Transverse colon (tissue), 4 donors: ENCODE results near the gene WNK4. TPM values are rescaled to one million over a fixed set of nuclear protein-coding genes. Genes with fewer than 3 reads are reported as not detected.

Source experiments
- DNase-seq: peaks from one replicate; pipeline ENCODE4 v3.0.0-alpha.2; 2019
- H3K27ac ChIP-seq, 4 donors: fragments of 200-600 bp; sonication (generic); 2 replicates each; pipeline ENCODE4 v1.5.1; 2016 to 2018; ENCODE audit warnings: inconsistent platforms in 4 of 4
- H3K27me3 ChIP-seq: fragments of 200-600 bp; sonication (generic); 2 replicates; pipeline ENCODE4 v1.5.1; 2017; ENCODE audit warnings: inconsistent platforms
- H3K36me3 ChIP-seq, 4 donors: fragments of 200-600 bp; sonication (generic); 2 replicates each; pipeline ENCODE4 v1.5.1; 2017 to 2019; ENCODE audit warnings: inconsistent platforms in 4 of 4
- H3K4me1 ChIP-seq, 4 donors: fragments of 200-600 bp; sonication (generic); 2 replicates each; pipeline ENCODE4 v1.5.1; 2017 to 2020; ENCODE audit warnings: inconsistent platforms in 4 of 4
- H3K4me3 ChIP-seq, 4 donors: fragments of 200-600 bp; sonication (generic); 1 replicate in 1 of 4; 2 replicates in 3 of 4; pipeline versions ENCODE4 v1.5.1 to v1.6.1; 2017 to 2019; ENCODE audit warnings: inconsistent platforms in 4 of 4
- H3K9me3 ChIP-seq, 2 donors: fragments of 200-600 bp; sonication (generic); 2 replicates each; pipeline ENCODE4 v1.5.1; 2017 to 2019; ENCODE audit warnings: inconsistent platforms in 2 of 2
- CTCF ChIP-seq, 5 experiments: fragments of 200-600 bp in 3 of 5; fragments of 450-650 bp in 2 of 5; sonication (generic) in 3 of 5; IDR thresholded peaks; 1 replicate in 2 of 5; 2 replicates in 3 of 5; pipeline ENCODE4 v1.5.1; 2016 to 2017; ENCODE audit warnings: antibody characterized with exemption in 5 of 5, inconsistent platforms in 3 of 5, mild to moderate bottlenecking in 2 of 5, moderate library complexity in 1 of 5
- EP300 ChIP-seq: sonication (generic); formaldehyde crosslinking; IDR thresholded peaks from one replicate; pipeline ENCODE4 v1.6.1; 2017; ENCODE audit warnings: antibody characterized with exemption, low read depth
- POLR2A ChIP-seq: fragments of 450-650 bp; IDR thresholded peaks from one replicate; pipeline ENCODE4 v1.6.1; 2016; ENCODE audit warnings: antibody characterized with exemption, mild to moderate bottlenecking, moderate library complexity
- POLR2AphosphoS5 ChIP-seq, 3 donors: sonication (generic); formaldehyde crosslinking; IDR thresholded peaks; one replicate each; pipeline ENCODE4 v1.6.1; 2016; ENCODE audit warnings: antibody characterized with exemption in 3 of 3
- WGBS, 2 donors: methylation state at CpG; one replicate each; pipeline ENCODE4 v1.1.5; 2018; ENCODE audit warnings: low coverage in 1 of 2; 5-methylcytosine and 5-hydroxymethylcytosine counted together
- in situ Hi-C, 4 donors: fragments of 200-750 bp; cut with MboI; loops; one replicate each; pipeline versions ENCODE4 v1.15.0 to v1.15.1; 2017; ENCODE audit warnings: low sequenced_read_pairs in 3 of 4, low pct_ligation_motif_present in 1 of 4, low pct_unique_long_range_greater_than_20kb in 1 of 4
- intact Hi-C: fragments of 100-400 bp; cut with DNase I; formaldehyde crosslinking; loops from one replicate; pipeline ENCODE4 v1.15.1; 2023; ENCODE audit warnings: low total_unique reads
- total RNA-seq, 4 donors: library from RNA; depleted of rRNA; stranded (reverse); fragments of >200 nt; gene quantifications; one replicate each; pipeline ENCODE4 v1.1.0, GENCODE V29; 2016

The WNK4 gene
- total RNA-seq, 4 donors from 2014 or later: 17.9 to 87.6 (median 40.9) TPM

- 56% methylated on average over 3 of the region's 3 CpGs; no CpG with 5 or more reads in 1 of the 2 donors for WGBS, 2 donors
- TF ChIP-seq POLR2AphosphoS5 (IDR thresholded peaks at IDR 0.05) (no peak), POLR2A (no peak), CTCF (IDR thresholded peaks at IDR 0.05) (no peak), EP300 (no peak)
- Histone ChIP-seq H3K27ac (peak overlapping the region; percentile 78 to 87 (median 84)), H3K36me3 (peaks cover 0 to 27% (median 11%) of the 10 kb centered on the region in 4 donors), H3K4me1 (peaks cover 3 to 55% (median 32%) of the 10 kb centered on the region in 4 donors), H3K27me3 (peaks cover 42% of the 10 kb centered on the region), H3K4me3 (no peak overlapping the region), H3K9me3 (no peaks in the 10 kb centered on the region)
- DNase-seq: no peak
- intact Hi-C loops (no loop called here), in situ Hi-C loops (no loop called here)
Observed at GRCh38 chr17:42779304-42779935, 990 bp upstream of the WNK4 start.

- H3K4me3 ChIP-seq: peak overlapping the region; percentile 31 to 69 (median 50)
- intact Hi-C loops: no loop called here
- H3K36me3 ChIP-seq: peaks cover 0 to 26% (median 10%) of the 10 kb centered on the region in 4 donors
- H3K27me3 ChIP-seq: peaks cover 56% of the 10 kb centered on the region
- H3K27ac ChIP-seq: peak overlapping the region; percentile 78 to 87 (median 84)
- TF ChIP-seq POLR2AphosphoS5 (IDR thresholded peaks at IDR 0.05) (no peak), POLR2A (no peak), EP300 (no peak), CTCF (IDR thresholded peaks at IDR 0.05) (no peak)
- H3K9me3 ChIP-seq: no peaks in the 10 kb centered on the region
- 13% methylated on average over 24 of the region's 39 CpGs; no CpG with 5 or more reads in 1 of the 2 donors for WGBS, 2 donors
- H3K4me1 ChIP-seq: peaks cover 0 to 41% (median 30%) of the 10 kb centered on the region in 4 donors
- no peak for DNase-seq
- in situ Hi-C loops: no loop called here
Observed at GRCh38 chr17:42780851-42781638, 635 bp downstream of the WNK4 start.

- H3K9me3 ChIP-seq: no peaks in the 10 kb centered on the region
- in situ Hi-C loops (no loop called here), intact Hi-C loops (no loop called here)
- H3K36me3 ChIP-seq: peaks cover 0 to 20% (median 7%) of the 10 kb centered on the region in 4 donors
- H3K4me3 ChIP-seq: peak overlapping the region in 3 of 4 donors; percentile 47 to 69 (median 52)
- DNase-seq: peak; percentile 36
- peak overlapping the region; percentile 78 to 87 (median 84) for H3K27ac ChIP-seq
- H3K27me3 ChIP-seq: peaks cover 62% of the 10 kb centered on the region
- 20% methylated on average over 9 of the region's 10 CpGs; no CpG with 5 or more reads in 1 of the 2 donors for WGBS, 2 donors
- TF ChIP-seq CTCF (IDR thresholded peaks at IDR 0.05) (no peak), EP300 (no peak), POLR2AphosphoS5 (IDR thresholded peaks at IDR 0.05) (no peak), POLR2A (no peak)
- H3K4me1 ChIP-seq: peaks cover 0 to 41% (median 30%) of the 10 kb centered on the region in 4 donors
Observed at GRCh38 chr17:42781639-42782165, 1.3 kb downstream of the WNK4 start.
